ENCODE results near the gene CCDC61.

Gene CCDC61

DNA sequence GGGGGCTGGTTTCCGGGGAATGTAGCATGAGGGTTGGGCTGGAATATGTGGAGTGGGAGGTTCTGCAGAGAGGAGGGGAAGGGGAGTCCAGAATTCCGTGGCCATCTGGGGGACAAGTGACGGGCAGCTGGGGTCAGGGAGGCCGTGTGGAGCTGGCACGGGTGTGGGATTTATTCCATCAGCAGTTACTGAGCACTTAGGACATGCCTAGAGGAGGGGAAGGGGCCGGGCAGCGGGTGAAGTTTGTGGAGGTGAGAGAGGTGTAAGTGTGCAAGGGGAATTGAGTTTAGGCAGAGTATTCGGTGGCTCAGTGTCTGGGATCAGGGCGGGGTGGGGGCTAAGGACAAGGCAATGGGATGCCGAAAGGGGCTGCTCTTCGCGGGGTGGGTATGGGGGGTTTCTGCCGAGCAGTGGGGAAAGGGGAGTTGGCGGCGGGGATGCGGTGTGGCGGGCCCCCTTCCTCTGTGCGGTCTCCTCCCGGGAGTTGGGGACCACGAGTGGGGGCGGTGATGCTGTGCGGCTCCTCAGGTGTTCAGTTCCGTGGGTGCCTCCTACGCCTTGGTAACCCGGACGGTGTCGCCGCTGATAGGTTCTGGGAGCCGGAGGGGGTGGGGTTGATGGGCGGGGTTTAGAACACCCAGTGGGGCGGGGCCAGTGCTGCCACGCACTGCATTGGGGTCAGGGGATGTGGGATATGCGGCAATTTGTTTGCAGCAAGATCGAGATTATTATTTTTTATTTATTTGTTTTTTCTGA, 5.4 kb downstream of the CCDC61 start:
- DNase-seq (ENCODE audit: low spot score): peak; percentile 88
- in situ Hi-C loops (cut with MboI; ENCODE audit: low sequenced_read_pairs, unreplicated experiment): no loop called here
- TF ChIP-seq, protein P1, sequence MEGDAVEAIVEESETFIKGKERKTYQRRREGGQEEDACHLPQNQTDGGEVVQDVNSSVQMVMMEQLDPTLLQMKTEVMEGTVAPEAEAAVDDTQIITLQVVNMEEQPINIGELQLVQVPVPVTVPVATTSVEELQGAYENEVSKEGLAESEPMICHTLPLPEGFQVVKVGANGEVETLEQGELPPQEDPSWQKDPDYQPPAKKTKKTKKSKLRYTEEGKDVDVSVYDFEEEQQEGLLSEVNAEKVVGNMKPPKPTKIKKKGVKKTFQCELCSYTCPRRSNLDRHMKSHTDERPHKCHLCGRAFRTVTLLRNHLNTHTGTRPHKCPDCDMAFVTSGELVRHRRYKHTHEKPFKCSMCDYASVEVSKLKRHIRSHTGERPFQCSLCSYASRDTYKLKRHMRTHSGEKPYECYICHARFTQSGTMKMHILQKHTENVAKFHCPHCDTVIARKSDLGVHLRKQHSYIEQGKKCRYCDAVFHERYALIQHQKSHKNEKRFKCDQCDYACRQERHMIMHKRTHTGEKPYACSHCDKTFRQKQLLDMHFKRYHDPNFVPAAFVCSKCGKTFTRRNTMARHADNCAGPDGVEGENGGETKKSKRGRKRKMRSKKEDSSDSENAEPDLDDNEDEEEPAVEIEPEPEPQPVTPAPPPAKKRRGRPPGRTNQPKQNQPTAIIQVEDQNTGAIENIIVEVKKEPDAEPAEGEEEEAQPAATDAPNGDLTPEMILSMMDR (IDR thresholded peaks at IDR 0.05; ENCODE audit: borderline replicate concordance, control extremely low read depth, extremely low read depth, insufficient read depth, missing control alignments): no peak

DNA sequence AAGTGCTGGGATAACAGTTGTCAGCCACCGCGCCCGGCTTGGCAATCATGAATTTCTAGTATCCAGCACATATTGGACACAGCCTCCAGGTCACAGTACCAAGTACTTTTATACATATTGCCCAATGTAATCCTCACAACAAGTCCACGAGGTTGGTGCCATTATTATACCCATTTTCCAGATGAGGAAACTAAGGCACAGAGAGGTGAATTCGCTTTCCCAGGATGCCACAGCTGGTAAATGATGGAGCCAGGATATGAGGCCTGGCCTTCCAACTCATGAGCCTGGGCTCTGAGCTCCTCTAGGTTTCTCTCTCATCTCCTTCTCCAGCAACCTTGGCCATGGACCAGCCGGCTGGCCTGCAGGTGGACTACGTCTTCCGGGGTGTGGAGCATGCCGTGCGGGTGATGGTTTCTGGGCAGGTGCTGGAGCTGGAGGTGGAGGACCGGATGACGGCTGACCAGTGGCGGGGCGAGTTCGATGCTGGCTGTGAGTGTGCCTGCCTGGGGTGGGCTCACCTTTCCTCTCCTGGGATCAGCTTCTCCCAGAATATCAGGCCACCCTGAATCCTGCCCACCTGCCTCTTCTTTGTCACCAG, 7.5 kb downstream of the CCDC61 start:
- TF ChIP-seq, protein P1 (IDR thresholded peaks at IDR 0.05; ENCODE audit: borderline replicate concordance, control extremely low read depth, extremely low read depth, insufficient read depth, missing control alignments): no peak
- in situ Hi-C loops (cut with MboI; ENCODE audit: low sequenced_read_pairs, unreplicated experiment): no loop called here
- no peak for DNase-seq (ENCODE audit: low spot score)

DNA sequence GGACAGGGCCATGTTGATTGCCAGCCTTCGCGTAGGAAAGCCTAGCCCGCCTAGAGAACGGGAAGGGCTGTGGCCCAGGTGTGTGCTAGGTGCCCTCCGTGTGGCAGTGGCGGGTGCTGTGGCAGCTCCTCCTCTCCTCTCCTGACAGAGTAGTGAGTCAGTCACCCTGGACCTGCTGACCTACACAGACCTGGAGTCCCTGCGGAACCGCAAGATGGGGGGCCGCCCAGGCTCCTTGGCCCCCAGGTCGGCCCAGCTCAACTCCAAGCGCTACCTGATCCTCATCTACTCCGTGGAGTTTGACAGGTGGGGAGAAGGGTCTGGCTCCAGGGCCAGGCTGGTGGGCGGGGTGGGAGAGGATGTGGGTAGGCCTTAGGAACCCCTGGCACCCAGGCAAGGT, 11.1 kb downstream of the CCDC61 start:
- TF ChIP-seq, protein P1 (IDR thresholded peaks at IDR 0.05; ENCODE audit: borderline replicate concordance, control extremely low read depth, extremely low read depth, insufficient read depth, missing control alignments): no peak
- DNase-seq (ENCODE audit: low spot score): no peak
- in situ Hi-C loops (cut with MboI; ENCODE audit: low sequenced_read_pairs, unreplicated experiment): no loop called here

- TF ChIP-seq, protein P1 (IDR thresholded peaks at IDR 0.05; ENCODE audit: borderline replicate concordance, control extremely low read depth, extremely low read depth, insufficient read depth, missing control alignments): peak; percentile 76
- peak; percentile 80 for DNase-seq (ENCODE audit: low spot score)
- in situ Hi-C loops (cut with MboI; ENCODE audit: low sequenced_read_pairs, unreplicated experiment): no loop called here
Observed at GRCh38 chr19:46009530-46010510, 14.6 kb downstream of the CCDC61 start.

- TF ChIP-seq, protein P1 (IDR thresholded peaks at IDR 0.05; ENCODE audit: borderline replicate concordance, control extremely low read depth, extremely low read depth, insufficient read depth, missing control alignments): no peak
- DNase-seq (ENCODE audit: low spot score): no peak
- in situ Hi-C loops (cut with MboI; ENCODE audit: low sequenced_read_pairs, unreplicated experiment): no loop called here
Observed at GRCh38 chr19:46014534-46014933, 19.3 kb downstream of the CCDC61 start.

All from GM13976 (cell line).